Measurements from ENCODE around the gene GAGE1. TPM values are rescaled to one million over a fixed set of nuclear protein-coding genes. Genes with fewer than 3 reads are reported as not detected.

Gene GAGE1
- total and polyA plus RNA-seq, 2 of the 8 experiments (the other 6 are each of a cell fraction or from before 2014, with no cell fraction given), result not detected

- Histone ChIP-seq H2BK120ac (replicated peaks; ENCODE audit: low read depth, low read length) (no peak overlapping the region), H4K20me1 (replicated peaks in 1 of 2; ENCODE audit: control insufficient read depth in 1 of 2, insufficient read depth in 2 of 2, low read length in 2 of 2) (no peaks in the 10 kb centered on the region), H3K4me1 (replicated peaks in 1 of 4; ENCODE audit: control insufficient read depth in 3 of 4, insufficient read depth in 4 of 4, low read length in 3 of 4) (no peaks in the 10 kb centered on the region), H2BK20ac (ENCODE audit: low read length) (no peak overlapping the region), H3K18ac (ENCODE audit: extremely low read depth, low read length) (no peak overlapping the region), H2AK5ac (ENCODE audit: low read depth, low read length) (no peak overlapping the region), H3K27ac (ENCODE audit: low read depth, low read length) (no peak overlapping the region), H3K27me3 (replicated peaks in 1 of 4; ENCODE audit: control insufficient read depth in 3 of 4, extremely low read depth in 1 of 4, insufficient read depth in 3 of 4, low read length in 3 of 4) (no peaks in the 10 kb centered on the region), H3K4me3 (ENCODE audit: extremely low read depth in 1 of 4, insufficient read depth in 2 of 4, low read depth in 3 of 4, low read length in 4 of 4) (no peak overlapping the region), H4K8ac (ENCODE audit: extremely low read depth, insufficient read depth, low read length) (no peak overlapping the region), H3K9me3 (ENCODE audit: insufficient read depth in 2 of 2, low read depth in 1 of 2, low read length in 1 of 2) (no peaks in the 10 kb centered on the region), H3K36me3 (ENCODE audit: control insufficient read depth in 2 of 4, insufficient read depth in 4 of 4, low read length in 3 of 4) (no peaks in the 10 kb centered on the region), H3K14ac (ENCODE audit: insufficient read length) (no peak overlapping the region), H2AFZ (ENCODE audit: low read length) (no peak overlapping the region), H3K23ac (ENCODE audit: insufficient read length) (no peak overlapping the region), H2BK5ac (ENCODE audit: low read depth, low read length) (no peak overlapping the region), H4K91ac (replicated peaks; ENCODE audit: insufficient read length, low read length) (no peak overlapping the region), H3K23me2 (ENCODE audit: low read depth, low read length) (no peaks in the 10 kb centered on the region), H2BK12ac (ENCODE audit: low read depth, low read length) (no peak overlapping the region), H3K79me1 (ENCODE audit: low read depth, low read length) (no peaks in the 10 kb centered on the region), H3K9ac (replicated peaks in 1 of 4; ENCODE audit: extremely low read depth in 1 of 4, low read depth in 3 of 4, low read length in 3 of 4) (no peak overlapping the region), H2BK15ac (ENCODE audit: low read length) (no peak overlapping the region), H3K4ac (replicated peaks; ENCODE audit: insufficient read length, low read depth, low read length) (no peak overlapping the region), H4K5ac (ENCODE audit: insufficient read length, low read depth, low read length) (no peak overlapping the region), H3K79me2 (ENCODE audit: control insufficient read depth in 1 of 2, insufficient read depth in 2 of 2, low read length in 2 of 2) (no peaks in the 10 kb centered on the region), H3K56ac (replicated peaks; ENCODE audit: insufficient read length, low read depth, low read length) (no peak overlapping the region), H3K4me2 (ENCODE audit: insufficient read depth in 1 of 2, low read depth in 2 of 2, low read length in 2 of 2) (no peak overlapping the region)
- DNase-seq (ENCODE audit: low read depth in 1 of 2, low spot score in 2 of 2), result no peak
- FAIRE-seq, result no peak
- ChIA-PET CTCF (ENCODE audit: partially characterized antibody) (no interaction called here), POLR2A (ENCODE audit: partially characterized antibody) (no interaction called here)
- 100% methylated on average over 2 of the region's 2 CpGs; no CpG with 5 or more reads in 1 of the 2 experiments for WGBS, 2 experiments (ENCODE audit: extremely low coverage in 1 of 2, insufficient coverage in 1 of 2, insufficient read length in 1 of 2, insufficient replicate concordance in 2 of 2, low coverage in 1 of 2, low lambda C conversion rate in 2 of 2, missing lambda C conversion rate in 1 of 2)
- no peak for TF ChIP-seq CHD2 (IDR thresholded peaks at IDR 0.05; ENCODE audit: low read length)
- no peak for TF ChIP-seq KDM1A (IDR thresholded peaks at IDR 0.05; ENCODE audit: borderline replicate concordance, low read length)
- TF ChIP-seq RXRA (IDR thresholded peaks at IDR 0.05; ENCODE audit: insufficient read depth, low read depth, low read length), result no peak
- no peak for TF ChIP-seq CEBPB (IDR thresholded peaks at IDR 0.05; ENCODE audit: low read depth, low read length)
- TF ChIP-seq TBP (IDR thresholded peaks at IDR 0.05; ENCODE audit: low read depth, low read length), result no peak
Observed at GRCh38 chrX:49618574-49618973, 19.8 kb downstream of the GAGE1 start.
